NCI-H2081 (cell line): ENCODE results near the gene SLC13A3.
"Not testable (repeated sequence)": the region's sequence is repeated elsewhere in the genome, so short reads cannot be mapped to it uniquely, and the experiment has no call there.

Experiments
- DNase-seq, 2 experiments: peaks; one replicate each; lab custom pipeline; 2025; lab: John Stamatoyannopoulos, UW

SLC13A3 gene

DNA sequence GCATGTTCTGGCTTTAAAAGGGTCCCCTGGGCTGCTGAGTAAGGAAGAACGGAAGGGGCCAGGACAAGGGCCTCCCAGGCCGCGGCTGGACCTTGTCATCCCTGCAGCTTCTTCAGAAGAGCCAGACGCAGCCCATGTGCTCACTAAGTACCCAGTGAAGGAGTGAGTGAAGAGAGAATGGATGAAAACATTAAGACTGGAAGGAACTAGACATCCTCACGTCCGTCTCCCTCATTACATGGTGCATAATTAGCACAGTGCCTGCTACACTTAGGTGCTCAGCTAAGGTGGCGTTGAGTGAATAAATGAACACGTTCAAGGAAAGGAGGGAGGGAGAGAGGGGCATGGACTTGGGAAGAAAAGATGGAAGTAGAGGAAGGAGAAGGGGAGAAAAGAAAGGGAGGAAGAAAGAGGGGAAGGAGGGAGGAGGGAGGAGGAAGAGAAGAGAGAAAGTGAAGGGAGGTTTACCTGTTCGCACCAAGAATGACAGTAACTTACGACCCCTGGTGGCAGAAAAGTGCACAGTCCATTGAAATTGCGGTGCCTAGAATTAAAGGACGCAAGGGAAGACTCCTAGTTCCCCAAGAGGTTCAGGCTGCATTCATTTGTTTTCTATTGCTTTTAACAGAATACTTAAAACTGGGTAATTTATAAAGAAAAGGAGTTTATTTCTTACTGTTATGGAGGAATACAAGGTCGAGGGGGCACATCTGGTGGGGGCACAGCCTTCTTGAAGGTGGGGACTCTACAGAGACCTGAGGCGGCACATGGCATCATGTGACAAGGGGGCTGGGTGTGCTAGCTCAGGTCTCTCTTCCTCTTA is 30.0 kb upstream of the SLC13A3 start:
- DNase-seq: peak; percentile 21 to 54

DNA sequence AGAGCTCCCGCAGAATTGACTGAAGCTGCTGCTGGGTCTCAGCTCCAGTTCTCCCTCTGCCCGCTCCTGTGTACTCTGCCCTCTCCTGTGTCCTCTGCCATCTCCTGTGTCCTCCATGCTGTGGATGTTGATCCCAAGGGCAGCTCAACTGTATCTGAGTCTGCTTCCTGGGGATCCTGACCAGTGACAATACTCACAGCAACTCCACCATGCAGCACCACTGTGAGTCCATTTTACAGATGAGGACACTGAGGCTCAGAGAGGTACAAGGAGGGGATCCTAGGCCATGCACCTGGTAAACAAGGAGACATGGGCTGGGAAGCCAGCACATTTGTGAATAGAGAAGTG is 29.4 kb upstream of the SLC13A3 start:
- no peak for DNase-seq

DNA sequence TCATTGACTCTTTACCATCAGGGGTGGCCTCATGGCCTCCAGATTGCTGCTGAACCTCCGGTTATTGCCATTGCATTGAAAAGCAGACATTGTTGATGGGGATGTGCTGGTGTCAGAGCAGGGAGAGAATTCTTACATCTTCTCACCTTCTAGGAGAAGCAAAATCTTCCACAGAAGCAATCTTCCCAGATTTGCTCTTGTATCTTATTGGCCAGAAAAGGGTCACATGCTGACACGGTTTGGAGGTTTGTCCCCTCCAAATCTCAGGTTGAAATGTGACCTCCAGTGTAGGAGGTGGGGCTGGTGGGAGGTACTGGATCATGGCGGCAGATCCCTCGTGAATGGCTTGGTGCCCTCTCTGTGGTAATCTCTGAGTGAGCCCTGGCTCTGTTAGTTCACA is 27.3 kb upstream of the SLC13A3 start:
- no peak for DNase-seq

DNA sequence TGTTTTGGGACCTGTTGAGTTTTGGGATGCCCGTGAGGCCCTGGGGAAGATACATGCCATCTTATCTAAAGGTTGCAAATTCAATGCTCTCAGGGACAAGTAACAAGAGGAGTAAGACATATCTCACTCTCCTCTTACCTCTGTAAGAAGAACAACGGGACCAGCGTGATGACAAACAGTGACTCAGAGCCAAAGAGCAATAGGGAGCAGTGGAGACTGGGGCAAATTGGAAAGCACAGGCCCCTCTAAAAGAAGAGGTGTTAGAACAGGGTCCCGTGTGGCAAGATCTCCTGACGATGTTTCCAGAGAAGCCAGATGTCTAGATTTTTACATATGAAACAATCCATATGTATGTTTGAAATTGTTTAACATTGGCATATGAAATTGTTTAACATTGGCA is 26.3 kb upstream of the SLC13A3 start:
- no peak for DNase-seq

DNA sequence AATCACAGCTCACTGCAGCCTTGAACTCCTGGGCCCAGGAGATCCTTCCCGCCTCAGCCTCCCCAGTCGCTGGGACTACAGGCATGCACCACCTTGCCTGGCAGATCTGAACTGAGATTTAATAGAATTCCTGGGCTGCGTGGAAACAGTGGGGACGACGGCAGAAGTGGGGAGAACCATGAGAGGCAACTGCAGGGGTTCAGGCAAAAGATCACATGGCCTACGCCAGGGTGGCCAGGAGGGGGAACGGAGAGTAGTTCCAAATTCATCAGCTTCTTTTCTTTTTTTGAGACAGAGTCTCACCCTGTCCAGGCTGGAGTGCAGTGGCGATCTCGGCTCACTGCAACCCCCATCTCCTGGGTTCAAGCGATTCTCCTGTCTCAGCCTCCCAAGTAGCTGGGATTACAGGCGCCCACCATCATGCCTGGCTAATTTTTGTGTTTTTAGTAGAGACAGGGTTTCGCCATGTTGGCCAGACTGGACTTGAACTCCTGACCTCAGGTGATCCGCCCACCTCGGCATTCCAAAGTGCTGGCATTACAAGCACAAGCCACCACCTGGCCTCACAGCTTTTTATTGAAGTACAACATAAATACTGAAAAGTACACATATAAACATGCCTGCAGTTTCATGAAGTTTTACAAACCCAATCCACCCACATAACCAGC is 25.5 kb upstream of the SLC13A3 start:
- not testable (repeated sequence) for DNase-seq

DNA sequence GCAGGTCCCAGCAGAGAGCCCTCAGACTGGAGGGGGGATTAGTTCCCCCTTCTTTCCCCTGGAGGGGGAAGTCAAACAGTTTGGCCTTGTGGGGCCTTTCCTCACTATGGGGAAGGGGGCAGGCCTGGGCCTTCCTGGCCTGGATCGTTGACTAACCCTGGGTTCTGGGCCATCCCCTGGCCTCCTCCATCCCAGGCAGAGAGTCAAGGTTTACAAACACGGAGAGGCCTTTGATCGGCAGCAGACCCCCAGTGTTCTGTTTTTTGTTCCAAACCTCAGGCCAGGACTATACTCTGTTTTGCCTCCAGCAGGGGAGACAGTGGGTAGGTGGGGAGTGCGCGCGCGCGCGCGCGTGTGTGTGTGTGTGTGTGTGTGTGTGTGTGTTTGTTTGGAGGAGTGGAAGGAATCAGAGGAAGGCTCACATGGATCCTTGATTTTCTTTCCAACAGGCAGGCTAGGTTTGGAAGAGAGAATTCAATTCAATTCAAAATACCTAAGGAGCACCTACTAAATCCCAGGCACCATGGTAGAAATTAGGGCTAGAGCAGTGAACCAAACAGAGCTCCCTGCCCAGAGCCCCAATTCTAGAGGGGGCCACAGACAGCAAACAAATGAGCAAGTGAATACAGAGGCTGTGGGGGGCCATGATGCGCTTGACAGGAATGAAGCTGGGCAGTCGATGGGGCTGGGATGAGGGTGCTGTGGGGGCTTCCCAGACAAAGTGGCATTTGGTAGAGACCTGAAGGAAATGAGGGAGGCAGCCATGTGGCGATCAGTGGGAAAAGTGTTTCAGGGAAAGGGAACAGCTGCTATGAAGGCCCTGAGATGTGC is 23.2 kb upstream of the SLC13A3 start:
- no peak for DNase-seq

DNA sequence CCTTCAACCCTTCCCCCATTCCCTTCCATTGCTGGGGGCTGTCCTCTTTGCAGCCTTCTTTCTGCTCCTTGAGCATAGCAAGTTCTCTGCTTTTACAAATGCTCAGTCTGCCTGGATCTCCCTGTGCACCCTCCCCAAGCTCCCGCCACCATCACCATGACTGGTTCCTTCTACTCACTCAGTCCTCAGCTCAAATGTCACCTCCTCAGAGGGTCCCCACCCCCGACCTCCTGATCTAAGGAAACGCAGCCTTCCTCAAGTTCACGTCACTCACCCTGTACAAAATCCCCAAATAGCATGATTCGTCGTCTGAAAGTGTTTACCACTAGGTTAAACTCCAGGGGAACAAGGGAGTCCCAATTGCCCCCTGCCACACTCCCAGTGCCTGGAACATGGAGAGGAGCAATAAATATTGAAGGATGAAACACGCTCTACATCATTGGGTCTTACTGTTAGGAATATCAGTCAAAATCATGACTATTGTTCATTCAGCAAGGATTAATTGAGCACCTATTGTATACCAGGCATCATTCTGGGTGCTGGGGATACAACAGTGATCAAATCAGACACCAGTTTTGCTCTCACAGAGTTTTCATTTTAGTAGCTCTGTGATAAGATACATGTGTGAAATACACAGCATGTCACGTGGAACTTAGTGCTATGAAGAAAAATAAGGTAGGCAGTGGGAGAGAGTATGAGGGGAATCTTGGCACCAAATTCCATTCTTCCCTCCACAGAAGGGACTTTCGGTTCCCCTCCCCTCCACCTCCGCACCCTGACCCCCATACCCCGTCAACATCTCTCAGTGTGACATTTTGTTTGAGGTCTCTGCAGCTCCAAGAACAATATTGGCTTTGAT is 22.4 kb upstream of the SLC13A3 start:
- DNase-seq: no peak

DNA sequence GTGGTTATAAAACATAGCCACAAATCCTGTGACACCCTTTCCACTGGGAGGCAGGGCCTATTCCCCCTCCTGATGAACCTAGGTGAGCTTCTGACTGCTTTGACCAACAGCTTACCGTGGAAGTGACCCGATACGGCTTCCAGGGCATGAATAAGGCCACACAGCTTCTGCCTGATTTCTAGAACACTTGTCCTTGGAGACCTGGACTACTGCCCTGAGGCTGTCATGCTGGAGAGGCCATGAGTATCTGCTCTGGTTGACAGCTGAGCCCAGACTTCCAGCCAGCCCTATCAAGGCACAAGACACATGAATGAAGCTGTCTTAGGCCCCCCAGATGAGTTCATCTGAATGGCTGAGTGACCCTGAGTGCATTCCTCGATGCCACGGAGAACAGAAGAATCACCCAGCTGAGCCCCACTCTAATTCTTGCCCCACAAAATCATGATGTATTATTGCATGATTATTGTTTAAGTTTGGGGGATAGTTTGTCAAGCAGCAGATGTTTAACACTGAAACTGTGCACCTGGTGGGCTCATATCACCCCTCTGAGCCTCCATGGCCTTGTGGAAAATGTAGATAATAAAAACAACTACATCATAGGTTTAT is 21.4 kb upstream of the SLC13A3 start:
- no peak for DNase-seq

DNA sequence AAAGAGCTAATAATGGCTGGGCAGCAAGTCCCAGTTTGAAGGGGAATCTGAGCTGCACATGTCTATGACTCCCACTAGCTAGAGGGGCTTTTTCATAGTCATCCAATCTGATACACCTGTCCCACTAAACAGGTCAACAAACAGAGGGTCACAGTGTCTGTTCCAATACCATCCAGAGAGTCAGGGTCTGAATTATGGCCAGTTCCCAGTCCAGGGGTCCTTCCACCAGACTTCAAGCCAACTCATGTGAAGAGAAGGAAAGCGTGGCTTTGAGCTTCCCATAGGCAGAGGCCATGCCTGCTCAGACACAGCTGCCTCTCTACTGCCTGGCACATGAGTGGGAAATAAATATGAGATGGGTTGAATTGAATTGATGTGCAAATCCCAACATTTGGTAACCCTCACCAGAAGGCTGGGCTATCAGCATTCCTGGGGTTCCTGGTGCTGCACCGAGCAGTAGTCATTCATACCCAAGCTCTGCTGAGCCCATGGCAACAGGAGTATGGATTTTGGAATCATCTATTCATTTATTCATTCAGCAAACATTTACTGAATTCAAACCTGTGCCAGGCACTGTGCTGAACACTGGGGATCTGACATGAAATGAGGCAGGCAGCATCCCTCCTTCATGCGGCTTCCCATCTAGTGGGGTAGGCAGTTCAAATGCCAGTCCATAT is 20.7 kb upstream of the SLC13A3 start:
- no peak for DNase-seq

DNA sequence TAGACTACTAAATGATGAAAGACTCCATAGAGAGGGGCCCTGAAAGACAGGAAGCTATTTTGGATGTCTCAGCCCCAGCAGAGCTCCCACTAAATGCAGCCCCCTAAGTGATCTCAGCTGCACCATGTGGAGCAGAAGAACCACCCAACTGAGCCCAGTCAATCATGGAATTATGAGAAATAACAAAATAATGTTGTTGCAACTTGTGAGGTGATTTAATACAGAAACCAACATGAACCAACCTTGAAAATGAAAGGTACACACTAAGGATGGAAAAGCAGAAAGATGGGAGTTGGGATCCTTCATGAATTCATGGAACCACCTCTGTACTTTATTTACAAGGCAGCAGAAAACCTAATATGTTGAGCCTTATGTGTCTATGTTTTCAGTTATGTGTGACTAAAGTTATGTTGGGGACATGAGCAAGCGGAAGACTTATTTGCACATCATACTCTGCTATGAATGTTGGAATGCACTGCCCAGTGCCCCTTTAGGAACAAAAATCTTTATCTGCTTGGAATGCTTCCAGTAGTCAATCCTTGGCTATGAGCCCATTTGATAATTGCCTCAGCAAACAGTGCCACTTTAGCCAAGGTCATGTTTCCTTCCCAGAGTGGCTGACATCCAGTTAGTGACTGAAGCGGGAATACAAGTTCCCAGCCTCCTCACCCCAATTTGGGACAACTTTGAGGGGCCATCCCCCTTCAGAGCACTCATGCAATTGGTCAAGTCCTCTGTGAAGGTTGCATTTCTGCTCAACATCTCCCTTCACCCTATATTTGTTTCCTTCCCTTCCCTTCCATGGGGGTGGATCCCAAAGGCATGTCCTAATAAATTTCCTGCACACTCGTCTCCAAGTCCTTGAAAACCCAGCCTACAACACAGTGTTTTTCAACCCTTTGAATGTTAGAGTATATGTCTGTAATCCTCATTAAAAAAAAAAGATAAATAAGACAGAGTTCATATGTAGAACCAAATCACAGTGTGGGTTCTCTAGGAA is 19.6 kb upstream of the SLC13A3 start:
- peak in 1 of 2 experiments; percentile 11 for DNase-seq

DNA sequence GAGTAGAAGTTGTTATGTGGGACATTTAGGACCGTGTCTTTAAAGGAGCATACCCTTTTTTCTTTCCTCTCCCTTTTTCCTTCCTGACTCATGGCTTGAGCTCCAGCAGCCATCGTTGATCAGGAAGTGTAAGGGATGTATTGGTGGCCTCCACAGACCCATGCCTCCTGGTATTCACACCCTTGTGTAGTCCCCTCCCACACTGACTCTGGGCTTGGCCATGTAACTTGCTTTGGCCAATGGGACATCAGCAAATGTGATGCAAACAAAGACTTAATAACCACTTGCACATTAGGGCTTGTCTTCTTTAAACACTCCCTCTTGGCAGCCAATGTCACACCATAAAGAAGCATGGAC is 18.9 kb upstream of the SLC13A3 start:
- no peak for DNase-seq

DNA sequence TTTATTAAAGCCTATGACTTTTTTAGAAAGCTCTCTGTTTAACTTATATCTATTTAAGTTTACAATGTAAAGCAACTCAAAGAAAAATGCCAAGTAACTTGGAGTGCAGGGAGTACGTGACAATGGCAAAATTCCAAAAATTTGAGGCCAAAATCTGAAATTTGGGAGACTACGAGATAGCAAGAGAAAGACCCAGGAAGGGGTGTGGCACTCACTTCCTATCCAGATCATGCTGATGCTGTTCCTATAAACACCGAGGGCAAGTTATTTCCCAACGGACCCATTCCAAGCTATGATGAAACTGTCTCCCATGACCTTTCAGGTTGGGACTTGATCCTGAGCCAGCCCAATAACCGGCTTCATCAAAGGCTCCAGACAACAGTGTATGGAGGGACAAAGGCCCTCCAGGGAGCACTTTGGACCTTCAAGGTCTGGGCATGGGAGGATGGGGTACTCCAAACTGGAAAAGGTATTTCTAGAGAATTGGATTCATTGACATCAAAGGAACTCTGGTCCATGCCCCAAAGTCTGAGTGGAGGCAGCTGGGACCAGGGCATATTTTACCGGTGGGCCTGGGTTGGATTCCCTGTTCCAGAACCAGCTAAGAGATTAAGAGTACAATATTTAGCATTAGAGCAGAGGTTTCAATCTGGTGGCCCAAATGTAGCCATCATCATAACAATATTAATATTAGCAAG is 15.7 kb upstream of the SLC13A3 start:
- no peak for DNase-seq

DNA sequence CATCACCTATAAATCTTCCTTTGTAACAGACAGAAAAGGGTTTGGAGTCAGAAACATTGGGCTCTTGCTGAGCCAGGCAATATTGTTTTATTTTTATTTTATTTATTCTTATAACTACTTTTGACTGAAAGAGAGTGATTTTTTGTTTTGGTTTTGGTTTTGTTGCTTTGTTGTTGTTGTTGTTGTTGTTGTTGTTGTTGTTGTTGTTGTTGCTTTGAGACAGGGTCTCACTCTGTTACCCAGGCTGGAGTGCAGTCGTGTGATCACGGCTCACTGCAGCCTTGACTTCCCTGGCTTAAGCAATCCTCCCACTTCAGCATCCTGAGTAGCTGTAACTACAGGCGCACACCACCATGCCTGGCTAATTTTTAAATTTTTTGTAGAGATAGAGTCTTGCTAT is 15.0 kb upstream of the SLC13A3 start:
- no peak for DNase-seq

DNA sequence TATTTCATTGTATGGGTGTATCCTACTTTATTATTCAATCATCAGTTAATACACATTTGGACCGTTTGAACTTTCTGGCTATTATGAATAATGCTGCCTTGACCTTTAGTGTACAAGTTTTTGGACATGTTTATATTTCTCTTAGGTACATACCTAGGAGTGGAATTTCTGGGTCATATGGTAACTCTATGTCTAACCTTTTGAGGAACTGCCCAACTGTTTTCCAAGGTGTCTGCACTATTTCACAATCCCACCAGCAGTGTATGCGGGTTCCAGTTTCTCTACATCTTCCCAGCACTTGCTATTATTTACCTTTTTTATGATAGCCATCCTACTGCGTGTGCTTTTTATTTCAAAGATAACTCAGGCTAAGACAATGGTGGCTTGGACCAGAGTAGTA is 14.3 kb upstream of the SLC13A3 start:
- no peak for DNase-seq

DNA sequence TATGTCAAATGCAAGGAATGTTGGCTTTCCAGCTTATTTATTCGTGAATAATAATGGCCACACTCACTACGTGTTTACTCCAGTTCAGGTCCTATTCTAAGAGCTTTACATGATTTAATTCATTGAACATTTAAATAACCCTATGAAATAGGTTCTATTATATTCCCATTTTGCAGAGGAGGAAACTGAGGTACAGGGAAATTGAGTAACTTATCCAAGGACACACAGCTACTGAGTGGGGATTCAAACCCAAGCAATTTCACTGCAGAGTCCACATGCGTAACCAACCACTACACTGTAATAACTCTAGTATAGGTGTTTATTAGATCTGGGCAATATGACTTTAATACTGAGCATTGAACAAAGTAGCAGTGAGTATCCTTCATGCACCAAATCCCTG is 12.3 kb upstream of the SLC13A3 start:
- no peak for DNase-seq

DNA sequence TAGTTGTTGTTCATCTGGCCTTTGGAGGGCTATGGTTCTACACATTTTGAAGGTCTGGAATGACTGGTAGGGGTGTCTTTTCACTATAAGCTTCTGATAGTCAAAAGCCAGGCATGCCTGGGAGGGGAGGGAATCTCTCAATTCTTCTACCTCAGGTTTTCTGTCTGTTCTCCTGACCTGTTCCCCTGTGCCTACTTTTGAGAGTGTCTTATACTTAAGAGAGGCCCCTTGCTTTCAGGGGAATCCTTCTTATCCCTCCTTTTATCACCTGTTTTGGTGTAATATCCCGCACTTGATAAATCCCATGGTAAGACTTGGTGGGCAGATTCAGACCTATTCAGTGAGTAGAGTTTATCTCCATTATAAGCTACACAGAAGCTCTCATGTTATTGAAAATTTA is 10.4 kb upstream of the SLC13A3 start:
- DNase-seq: no peak

DNA sequence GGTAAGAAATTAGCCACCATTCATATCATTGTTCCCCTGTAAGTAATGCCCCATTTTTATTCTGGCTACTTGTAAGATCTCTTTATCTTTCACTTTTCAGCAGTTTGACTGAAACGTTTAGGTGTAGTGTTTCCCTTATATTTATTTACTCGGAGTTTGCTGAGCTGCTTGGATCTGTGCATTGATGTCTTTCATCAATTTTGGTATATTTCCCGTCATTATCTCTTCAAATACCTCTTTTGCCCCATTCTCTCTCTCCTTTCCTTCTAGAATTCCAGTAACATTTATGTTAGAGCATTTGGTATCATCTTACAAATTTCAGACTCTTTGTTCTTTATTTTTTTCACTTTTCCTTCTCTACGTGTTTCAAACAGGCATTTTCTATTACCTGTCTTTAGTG is 9.2 kb upstream of the SLC13A3 start:
- DNase-seq: no peak

DNA sequence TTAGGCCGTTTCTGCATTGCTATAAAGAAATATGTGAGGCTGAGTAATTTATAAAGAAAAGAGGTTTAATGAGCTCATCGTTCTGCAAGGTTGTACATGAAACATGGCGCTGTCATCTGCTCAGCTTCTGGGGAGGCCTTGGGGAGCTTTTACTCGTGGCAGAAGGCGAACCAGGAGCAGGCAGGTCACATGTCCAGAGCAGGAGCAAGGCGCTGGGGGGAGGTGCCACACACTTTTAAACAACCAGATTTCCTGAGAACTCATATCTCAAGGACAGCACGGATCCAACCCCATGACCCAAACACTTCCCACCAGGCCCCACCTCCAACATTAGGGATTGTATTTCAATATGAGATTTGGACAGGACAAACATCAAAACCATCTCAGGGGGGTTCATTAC is 6.4 kb upstream of the SLC13A3 start:
- DNase-seq: no peak

DNA sequence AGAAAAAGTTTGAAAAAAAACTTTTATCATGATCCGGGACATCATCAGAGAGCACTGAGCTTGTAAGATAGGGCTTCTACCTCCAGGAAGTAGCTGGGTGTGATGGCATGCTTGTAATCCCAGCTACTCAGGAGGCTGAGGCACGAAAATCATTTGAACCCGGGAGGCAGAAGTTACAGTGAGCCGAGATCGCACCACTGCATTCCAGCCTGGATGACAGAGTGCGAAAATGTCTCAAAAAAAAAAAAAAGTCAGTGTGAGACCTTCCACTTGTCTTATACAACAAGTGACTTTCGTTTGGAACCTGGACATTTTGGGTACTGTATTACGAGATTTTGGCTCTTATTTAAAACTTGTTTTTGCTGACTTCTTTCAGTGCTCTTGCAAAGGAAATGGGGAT is 5.9 kb upstream of the SLC13A3 start:
- DNase-seq: no peak
